ENCODE measurements around the gene PPFIA2.

PPFIA2 gene

GRCh38 chr12:81360916-81361315 is 398.2 kb downstream of the PPFIA2 start:
- H3K9ac ChIP-seq (ENCODE audit: low read length), result no peak overlapping the region
- H3K36me3 ChIP-seq (ENCODE audit: insufficient read depth, low read length), result no peaks in the 10 kb centered on the region
- no peak overlapping the region for H2AFZ ChIP-seq (ENCODE audit: low read length)
- H3K27me3 ChIP-seq (ENCODE audit: insufficient read depth, low read length), result no peaks in the 10 kb centered on the region
- no peaks in the 10 kb centered on the region for H3F3A ChIP-seq (ENCODE audit: insufficient read depth, low read length)
- H3K4me3 ChIP-seq (ENCODE audit: low read depth, low read length, poor library complexity, severe bottlenecking), result no peak overlapping the region
- no peaks in the 10 kb centered on the region for H3K4me1 ChIP-seq (ENCODE audit: insufficient read depth, low read length, severe bottlenecking)
- H3K27ac ChIP-seq (ENCODE audit: low read depth, low read length, poor library complexity, severe bottlenecking), result no peak overlapping the region
- H3K9me3 ChIP-seq (ENCODE audit: low read length), result no peaks in the 10 kb centered on the region
- H4K20me1 ChIP-seq (ENCODE audit: insufficient read depth, low read length), result no peaks in the 10 kb centered on the region
- H3K4me2 ChIP-seq (ENCODE audit: low read length), result no peak overlapping the region
- TF ChIP-seq EZH2 (IDR thresholded peaks at IDR 0.05; ENCODE audit: borderline replicate concordance, low read length), result no peak
- TF ChIP-seq, protein P1, sequence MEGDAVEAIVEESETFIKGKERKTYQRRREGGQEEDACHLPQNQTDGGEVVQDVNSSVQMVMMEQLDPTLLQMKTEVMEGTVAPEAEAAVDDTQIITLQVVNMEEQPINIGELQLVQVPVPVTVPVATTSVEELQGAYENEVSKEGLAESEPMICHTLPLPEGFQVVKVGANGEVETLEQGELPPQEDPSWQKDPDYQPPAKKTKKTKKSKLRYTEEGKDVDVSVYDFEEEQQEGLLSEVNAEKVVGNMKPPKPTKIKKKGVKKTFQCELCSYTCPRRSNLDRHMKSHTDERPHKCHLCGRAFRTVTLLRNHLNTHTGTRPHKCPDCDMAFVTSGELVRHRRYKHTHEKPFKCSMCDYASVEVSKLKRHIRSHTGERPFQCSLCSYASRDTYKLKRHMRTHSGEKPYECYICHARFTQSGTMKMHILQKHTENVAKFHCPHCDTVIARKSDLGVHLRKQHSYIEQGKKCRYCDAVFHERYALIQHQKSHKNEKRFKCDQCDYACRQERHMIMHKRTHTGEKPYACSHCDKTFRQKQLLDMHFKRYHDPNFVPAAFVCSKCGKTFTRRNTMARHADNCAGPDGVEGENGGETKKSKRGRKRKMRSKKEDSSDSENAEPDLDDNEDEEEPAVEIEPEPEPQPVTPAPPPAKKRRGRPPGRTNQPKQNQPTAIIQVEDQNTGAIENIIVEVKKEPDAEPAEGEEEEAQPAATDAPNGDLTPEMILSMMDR (IDR thresholded peaks at IDR 0.05; ENCODE audit: low read length), result no peak
- H3K9me2 ChIP-seq (ENCODE audit: low read depth, low read length), result no peaks in the 10 kb centered on the region
- H3K79me2 ChIP-seq (ENCODE audit: insufficient read depth, low read length), result no peaks in the 10 kb centered on the region

- H3K9me3 ChIP-seq (ENCODE audit: low read length), result no peaks in the 10 kb centered on the region
- H3K27me3 ChIP-seq (ENCODE audit: insufficient read depth, low read length), result no peaks in the 10 kb centered on the region
- no peak for TF ChIP-seq EZH2 (IDR thresholded peaks at IDR 0.05; ENCODE audit: borderline replicate concordance, low read length)
- TF ChIP-seq, protein P1 (IDR thresholded peaks at IDR 0.05; ENCODE audit: low read length), result no peak
- H3K9me2 ChIP-seq (ENCODE audit: low read depth, low read length), result no peaks in the 10 kb centered on the region
- H3K4me1 ChIP-seq (ENCODE audit: insufficient read depth, low read length, severe bottlenecking), result no peaks in the 10 kb centered on the region
- H3K4me3 ChIP-seq (ENCODE audit: low read depth, low read length, poor library complexity, severe bottlenecking), result no peak overlapping the region
- no peak overlapping the region for H3K4me2 ChIP-seq (ENCODE audit: low read length)
- no peaks in the 10 kb centered on the region for H3K36me3 ChIP-seq (ENCODE audit: insufficient read depth, low read length)
- no peak overlapping the region for H2AFZ ChIP-seq (ENCODE audit: low read length)
- no peak overlapping the region for H3K27ac ChIP-seq (ENCODE audit: low read depth, low read length, poor library complexity, severe bottlenecking)
- H3F3A ChIP-seq (ENCODE audit: insufficient read depth, low read length), result no peaks in the 10 kb centered on the region
- no peaks in the 10 kb centered on the region for H4K20me1 ChIP-seq (ENCODE audit: insufficient read depth, low read length)
- H3K79me2 ChIP-seq (ENCODE audit: insufficient read depth, low read length), result no peaks in the 10 kb centered on the region
- no peak overlapping the region for H3K9ac ChIP-seq (ENCODE audit: low read length)
These were observed 399.4 kb downstream of the PPFIA2 start for GRCh38 chr12:81359736-81360135.

DNA sequence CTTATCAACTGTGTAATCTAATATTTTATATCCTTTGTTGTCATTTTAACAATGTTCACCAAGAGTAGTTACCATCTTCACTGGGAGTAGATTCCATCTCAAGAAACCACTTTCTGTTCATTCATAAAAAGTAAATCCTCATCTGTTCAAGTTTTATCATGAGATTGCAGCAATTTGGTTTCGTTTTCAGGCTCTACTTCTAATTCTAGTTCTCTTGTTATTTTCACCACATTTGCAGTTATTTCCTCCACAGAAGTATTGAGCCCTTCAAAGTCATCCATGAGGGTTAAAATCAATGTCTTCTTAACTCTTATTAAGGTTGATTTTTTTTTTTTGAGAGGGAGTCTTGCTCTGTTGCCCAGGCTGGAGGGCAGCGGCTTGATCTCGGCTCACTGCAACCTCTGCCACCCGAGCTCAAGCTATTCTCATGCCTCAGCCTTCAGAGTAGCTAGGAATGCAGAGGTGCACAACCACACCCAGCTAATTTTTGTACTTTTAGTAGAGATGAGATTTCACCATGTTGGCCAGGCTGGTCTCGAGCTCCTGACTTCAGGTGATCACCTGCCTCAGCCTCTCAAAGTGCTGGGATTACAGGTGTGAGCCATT is 404.7 kb downstream of the PPFIA2 start:
- no peak overlapping the region for H3K4me2 ChIP-seq (ENCODE audit: low read length)
- TF ChIP-seq, protein P1 (IDR thresholded peaks at IDR 0.05; ENCODE audit: low read length), result no peak
- TF ChIP-seq EZH2 (IDR thresholded peaks at IDR 0.05; ENCODE audit: borderline replicate concordance, low read length), result no peak
- no peaks in the 10 kb centered on the region for H3K36me3 ChIP-seq (ENCODE audit: insufficient read depth, low read length)
- no peak overlapping the region for H3K4me3 ChIP-seq (ENCODE audit: low read depth, low read length, poor library complexity, severe bottlenecking)
- H3K9ac ChIP-seq (ENCODE audit: low read length), result no peak overlapping the region
- no peaks in the 10 kb centered on the region for H4K20me1 ChIP-seq (ENCODE audit: insufficient read depth, low read length)
- no peaks in the 10 kb centered on the region for H3K9me2 ChIP-seq (ENCODE audit: low read depth, low read length)
- H3K27ac ChIP-seq (ENCODE audit: low read depth, low read length, poor library complexity, severe bottlenecking), result no peak overlapping the region
- H3K4me1 ChIP-seq (ENCODE audit: insufficient read depth, low read length, severe bottlenecking), result no peaks in the 10 kb centered on the region
- H3F3A ChIP-seq (ENCODE audit: insufficient read depth, low read length), result no peaks in the 10 kb centered on the region
- no peaks in the 10 kb centered on the region for H3K9me3 ChIP-seq (ENCODE audit: low read length)
- H3K27me3 ChIP-seq (ENCODE audit: insufficient read depth, low read length), result no peaks in the 10 kb centered on the region
- no peak overlapping the region for H2AFZ ChIP-seq (ENCODE audit: low read length)
- no peaks in the 10 kb centered on the region for H3K79me2 ChIP-seq (ENCODE audit: insufficient read depth, low read length)
